Stimulated activated CD4-positive, alpha-beta T cell treated with anti-CD3 and anti-CD28 coated beads, Interleukin-15, amount 100 ng/mL, for 1 hour (primary cell): ENCODE results near the gene ZDHHC14.
"Not testable (repeated sequence)": the region's sequence is repeated elsewhere in the genome, so short reads cannot be mapped to it uniquely, and the experiment has no call there.

Experiments used
- DNase-seq, 2 donors: peaks; one replicate each; pipeline ENCODE4 v3.0.0-alpha.2; 2020; ENCODE audit warnings: low read depth in 1 of 2, low spot score in 1 of 2

ZDHHC14 gene

DNA sequence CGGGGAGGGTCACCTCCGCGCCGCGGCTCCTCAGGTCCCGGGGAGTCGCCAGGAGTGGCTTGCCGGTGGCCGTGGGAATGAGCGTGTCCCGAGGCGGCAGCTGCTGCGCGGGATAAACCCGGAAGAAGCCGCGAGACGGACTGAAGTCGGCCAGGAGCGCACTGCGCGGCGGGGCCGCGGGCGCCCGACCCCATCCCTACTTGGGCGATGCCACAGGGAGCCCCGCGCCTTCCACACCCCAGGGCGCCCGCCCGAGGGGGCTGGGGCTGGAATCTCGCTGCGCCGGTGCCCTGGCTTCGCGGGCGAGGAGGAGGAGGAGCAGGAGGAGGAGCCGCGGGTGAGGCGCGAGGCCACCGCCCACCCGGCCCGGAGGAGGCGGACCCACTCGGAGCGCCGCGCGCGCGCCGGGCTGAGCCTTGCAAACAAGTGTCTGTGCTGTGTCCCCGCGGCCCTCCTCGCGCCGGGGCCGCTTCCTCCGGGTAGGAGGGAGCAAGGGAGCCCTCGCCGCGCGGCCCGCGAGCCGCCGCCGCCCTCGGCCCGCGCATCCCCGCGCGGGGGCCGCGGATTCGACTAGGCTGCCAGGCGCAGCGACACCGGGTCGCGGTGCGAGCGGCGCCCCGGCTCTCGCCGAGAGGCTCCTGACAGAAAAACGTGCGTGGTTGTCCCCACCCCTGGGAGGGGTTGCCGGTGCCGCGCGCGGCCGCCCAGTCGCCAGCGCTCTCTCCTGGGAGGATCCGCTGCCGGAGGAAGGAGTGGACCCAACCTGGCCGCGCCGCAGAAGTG is at the start of gene ZDHHC14:
Gene ZDHHC14, plus strand, starts transcription at position 412 of the 783 bp plus-strand sequence.
- peak; percentile 74 to 86 for DNase-seq

DNA sequence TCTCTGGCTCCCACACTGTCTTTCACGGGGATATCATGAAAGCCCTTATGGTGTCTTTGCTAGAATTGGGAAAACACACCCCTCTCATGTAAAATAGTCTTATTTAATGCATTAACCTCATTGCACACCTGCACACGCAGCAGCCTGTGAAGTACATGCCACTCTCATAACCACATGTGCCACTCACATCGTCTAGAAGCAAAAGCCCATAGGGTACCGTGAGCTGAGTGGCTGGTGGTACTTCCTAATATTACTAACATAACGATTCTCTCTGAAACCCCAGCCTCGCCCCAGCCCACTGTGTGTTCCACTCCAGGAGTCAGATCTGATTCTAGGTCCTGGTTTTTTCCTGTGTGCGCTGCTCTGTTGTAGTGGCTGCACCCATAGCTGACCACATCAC is 48.2 kb upstream of the ZDHHC14 start:
- DNase-seq, result no peak

DNA sequence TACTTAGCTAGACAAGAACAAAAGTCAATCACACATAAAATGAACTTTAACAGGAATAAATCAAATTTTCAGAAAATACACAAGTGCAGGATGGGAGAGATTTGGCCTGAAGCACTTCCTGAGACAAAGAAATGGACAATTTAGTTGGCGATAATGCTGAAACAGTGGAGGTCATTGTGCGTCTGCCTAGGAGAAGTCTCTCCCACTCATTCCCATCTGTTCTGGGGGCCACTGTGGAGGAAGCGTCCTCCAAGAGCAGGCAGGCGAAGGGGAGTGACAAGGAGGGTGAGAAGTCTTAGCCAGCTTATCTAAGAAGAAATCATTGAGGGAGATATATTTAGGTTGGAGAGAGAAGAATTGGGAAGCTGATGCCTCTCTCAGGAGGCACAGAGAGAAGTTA is 47.5 kb upstream of the ZDHHC14 start:
- no peak for DNase-seq

DNA sequence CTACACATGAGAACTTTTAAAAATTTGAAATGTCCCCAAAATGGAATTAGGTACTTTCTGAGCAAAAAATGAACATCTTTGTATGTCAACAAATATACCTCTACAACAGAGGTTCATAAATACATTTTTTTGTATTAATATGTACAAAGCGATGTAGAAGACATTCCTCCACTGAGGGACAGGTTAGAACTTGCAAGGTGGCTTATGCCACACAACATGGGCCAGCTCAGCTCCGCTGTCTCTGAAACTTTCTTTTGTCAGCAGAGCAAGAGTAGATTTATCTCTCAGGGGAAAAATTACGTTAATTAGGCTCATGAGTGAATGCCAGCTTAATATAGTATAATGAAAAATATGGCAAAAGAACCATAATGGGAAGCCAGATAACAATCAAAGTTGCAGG is 47.0 kb upstream of the ZDHHC14 start:
- DNase-seq, result no peak

DNA sequence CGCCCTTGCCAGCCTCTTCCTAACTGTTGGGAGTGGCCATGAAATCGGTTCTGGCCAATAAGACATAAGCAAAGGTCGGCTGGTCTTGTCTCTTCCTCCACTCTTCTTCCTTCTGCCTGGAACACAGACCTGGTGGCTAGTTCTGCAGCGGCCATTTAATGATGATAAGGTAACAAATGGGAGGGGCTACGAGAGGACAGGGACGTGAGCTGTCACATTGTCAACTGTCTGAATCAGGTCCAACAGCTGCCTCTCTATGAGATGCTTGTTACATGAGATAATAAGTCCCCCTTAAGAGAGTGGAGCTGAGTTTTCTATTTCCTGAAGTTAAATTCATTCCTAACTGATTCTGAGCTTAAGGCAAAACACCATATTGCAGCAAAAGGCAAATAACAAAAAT is 45.2 kb upstream of the ZDHHC14 start:
- no peak for DNase-seq

DNA sequence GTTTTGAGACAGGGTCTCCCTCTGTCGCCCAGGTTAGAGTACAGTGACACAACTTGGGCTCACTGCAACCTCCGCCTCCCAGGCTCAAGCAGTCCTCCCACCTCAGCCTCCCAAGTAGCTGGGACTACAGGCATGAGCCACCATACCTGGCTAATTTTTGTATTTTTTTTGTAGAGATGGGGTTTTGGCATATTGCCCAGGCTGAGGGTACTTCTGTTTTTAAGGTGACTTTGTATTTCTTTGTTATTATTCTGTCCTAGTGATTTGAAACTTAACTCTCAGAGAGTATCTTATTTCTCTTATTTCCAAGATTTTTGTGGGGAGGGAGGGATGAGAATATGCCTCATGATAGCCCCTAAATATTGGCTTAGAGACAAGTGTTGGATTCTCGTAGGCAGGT is 43.7 kb upstream of the ZDHHC14 start:
- not testable (repeated sequence) for DNase-seq

DNA sequence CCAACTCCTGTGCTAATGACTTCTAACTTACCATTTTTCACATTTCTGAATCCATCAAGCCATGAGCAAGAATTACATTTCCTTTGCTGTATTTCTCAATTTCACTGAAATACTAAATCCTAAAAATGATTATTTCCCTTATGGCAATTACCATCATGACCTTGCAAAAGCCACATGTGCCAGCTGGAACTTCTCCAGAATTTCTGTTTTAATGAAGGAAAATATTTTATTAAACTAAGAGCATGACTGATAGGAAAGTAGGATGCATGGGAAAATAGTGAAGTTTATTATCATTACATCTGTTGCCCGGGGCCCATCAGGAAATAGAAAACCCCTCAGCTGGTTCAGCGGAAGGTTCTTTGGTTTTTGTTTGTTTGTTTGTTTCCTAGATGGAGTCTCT is 43.2 kb upstream of the ZDHHC14 start:
- no peak for DNase-seq

DNA sequence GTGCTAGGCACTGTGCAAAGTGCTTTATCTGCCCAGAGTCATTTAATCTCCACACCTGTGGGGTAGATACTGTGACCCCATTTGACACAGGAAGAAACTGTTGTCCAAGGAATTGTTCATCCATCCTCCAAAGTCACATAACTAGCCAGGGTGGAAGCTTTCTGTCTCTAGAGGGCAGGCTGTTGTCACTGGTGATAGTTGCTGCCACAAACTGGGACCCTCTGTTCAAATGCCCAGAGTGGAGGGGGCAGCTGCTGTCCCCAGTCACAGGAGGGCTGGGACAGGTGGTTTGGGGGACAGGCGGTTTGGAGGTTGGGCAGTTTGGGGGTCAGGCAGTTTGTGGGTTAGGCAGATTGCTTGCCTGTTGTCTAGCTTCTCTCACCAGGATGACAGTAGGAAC is 41.6 kb upstream of the ZDHHC14 start:
- DNase-seq, result no peak

DNA sequence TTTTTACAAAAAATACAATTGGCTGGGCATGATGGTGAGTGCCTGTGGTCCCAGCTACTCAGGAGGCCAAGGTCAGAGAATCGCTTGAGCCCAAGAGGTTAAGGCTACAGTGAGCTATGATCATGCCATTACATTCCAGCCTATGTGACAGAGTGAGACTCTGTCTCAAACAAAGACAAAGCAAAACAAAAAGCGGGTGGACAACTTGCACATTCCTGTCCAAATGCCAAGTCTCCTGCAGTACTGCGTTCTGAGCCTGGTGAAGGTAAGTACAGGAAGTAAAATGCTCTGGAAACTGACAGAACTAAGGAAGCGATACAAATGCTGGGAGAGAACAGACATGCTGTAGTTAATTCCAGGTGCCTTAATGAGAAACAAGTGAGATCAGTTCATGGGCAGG is 37.3 kb upstream of the ZDHHC14 start:
- DNase-seq, result no peak

DNA sequence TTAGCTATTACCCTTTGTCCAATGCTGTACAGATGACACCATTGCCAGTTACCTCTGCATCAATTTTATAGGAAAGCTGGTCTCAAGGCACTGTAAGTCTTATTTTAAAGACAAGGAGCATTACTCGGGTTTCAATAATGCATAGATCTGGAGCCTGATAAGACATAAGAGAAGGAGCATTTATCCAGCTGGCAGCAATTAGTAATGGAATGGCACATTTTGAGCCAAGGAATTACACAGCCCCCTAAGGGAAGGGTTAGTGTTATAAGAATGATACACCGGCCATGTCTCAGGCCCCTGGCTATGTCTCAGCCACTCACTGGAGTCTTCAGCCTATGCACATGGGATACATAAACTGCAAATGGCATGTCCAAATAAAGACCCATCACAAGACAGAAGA is 34.6 kb upstream of the ZDHHC14 start:
- no peak for DNase-seq

DNA sequence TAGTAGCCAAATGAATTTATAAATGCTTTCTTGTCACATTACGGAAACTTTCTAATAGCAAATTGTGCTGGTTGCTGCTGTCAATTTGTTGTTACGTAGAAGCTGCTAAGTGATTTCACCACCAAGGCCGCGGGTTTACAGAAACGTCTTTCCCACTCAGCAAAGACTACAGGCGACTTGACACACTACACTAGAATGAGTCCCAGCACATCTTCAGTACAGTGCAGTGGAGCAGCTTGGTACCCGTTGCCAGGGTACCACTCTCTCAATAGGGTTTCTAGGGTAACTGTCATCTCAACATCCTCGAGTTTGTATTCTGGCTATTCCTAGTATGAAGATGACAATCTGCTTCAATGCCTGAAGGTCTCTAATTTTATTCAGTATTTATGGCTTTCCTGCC is 22.7 kb upstream of the ZDHHC14 start:
- no peak for DNase-seq

DNA sequence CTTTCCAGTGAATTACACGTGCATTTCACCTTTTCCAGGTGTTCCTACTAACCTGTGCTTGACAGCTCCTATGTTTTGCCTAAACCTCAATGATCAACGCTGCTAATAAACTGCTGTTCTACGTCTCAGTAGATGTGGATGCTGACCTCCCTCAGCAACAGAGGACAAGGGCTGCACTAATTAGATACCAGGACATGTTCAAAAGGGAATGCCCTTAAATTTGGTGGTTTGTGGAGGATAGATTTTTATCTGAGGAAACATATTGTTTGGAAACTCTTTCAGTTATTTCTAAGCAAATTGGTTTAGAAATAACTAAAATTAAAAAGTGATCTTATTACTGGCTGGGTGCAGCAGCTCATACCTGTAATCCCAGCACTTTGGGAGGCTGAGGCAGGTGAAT is 19.1 kb upstream of the ZDHHC14 start:
- DNase-seq, result no peak

DNA sequence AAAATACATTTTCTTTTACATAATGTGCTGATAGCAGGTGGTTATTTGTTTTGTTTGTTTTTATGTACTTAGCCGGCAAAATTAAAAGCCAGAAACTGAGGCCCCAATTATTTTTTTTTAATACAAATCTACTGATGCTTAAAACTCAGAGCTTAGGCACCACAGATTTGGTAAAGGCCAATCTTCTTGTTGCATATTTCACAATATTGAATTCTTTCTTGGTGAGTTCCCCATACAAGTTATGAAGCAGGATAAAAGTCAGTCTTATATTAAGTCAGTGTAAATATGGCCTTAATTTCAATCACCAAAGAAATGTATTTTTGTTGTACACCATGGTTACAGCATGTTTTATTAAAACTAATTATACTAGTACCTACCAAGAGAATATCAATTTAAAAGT is 16.3 kb upstream of the ZDHHC14 start:
- DNase-seq, result no peak

DNA sequence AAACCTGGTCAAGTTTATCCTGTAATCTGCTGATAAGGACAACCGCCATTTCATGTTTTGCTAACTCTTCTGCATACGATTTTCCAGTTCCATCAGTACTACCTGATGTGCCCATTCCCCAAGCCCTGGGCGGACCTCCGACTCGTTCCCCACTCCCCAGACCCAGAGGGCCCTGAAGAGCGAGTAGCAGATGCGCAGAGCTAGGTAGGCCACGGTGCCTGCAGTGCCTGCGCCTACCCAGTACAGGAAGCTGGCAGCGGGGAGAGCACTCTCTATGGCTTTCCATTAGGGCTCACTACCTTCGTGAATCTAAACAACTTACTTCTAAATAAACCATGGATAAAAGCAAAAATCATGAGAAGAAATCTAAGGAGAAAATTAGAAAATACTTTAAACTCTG is 14.3 kb upstream of the ZDHHC14 start:
- no peak for DNase-seq

DNA sequence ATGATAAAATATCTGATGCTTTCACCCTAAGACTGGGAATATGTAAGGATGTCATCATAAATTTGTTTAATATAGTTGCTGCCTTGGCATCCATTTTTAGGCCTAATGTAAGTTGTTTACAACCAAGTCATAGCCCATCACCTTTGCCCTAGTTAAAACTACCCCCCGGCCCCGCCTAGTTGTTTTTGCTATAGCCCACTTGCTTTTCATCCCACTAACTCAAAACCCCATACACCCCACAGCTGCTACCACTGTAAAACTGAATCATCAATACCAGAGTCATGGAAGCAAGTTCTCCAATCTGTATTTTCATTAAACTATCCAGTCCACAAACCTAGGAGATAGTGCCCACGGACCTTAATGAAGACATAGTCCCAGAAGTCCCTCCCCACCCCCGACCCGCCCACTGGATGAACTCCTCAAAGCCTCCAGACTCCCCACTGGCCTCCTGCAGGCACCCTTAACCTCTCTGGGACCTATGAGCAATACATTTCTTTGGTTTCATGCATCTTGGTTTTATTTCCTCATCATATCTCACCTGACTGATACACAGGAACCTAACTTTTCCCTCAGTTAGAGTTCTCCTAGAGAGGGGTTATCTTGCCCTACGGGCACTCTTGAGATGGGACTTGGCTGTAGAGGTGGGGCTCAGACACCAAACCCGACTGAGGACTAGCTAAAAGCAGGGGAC is 12.5 kb upstream of the ZDHHC14 start:
- no peak for DNase-seq

DNA sequence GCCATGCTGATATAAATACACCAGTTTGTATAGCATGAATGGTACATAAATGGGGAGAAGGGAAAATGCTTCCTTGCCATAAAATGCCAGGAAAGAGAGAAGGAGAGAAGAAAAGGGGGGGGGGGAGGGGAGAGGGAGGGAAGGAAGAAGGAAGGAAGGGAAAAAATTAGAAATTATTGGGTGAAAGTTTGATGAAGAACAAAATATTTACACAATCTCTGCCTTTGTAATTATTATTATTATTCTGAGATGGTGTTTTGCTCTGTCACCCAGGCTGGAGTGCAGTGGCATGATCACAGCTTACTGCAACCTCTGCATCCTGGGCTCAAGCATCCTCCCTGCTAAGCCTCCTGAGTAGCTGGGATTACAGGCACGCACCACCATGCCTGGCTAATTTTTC is 10.2 kb upstream of the ZDHHC14 start:
- no peak for DNase-seq

DNA sequence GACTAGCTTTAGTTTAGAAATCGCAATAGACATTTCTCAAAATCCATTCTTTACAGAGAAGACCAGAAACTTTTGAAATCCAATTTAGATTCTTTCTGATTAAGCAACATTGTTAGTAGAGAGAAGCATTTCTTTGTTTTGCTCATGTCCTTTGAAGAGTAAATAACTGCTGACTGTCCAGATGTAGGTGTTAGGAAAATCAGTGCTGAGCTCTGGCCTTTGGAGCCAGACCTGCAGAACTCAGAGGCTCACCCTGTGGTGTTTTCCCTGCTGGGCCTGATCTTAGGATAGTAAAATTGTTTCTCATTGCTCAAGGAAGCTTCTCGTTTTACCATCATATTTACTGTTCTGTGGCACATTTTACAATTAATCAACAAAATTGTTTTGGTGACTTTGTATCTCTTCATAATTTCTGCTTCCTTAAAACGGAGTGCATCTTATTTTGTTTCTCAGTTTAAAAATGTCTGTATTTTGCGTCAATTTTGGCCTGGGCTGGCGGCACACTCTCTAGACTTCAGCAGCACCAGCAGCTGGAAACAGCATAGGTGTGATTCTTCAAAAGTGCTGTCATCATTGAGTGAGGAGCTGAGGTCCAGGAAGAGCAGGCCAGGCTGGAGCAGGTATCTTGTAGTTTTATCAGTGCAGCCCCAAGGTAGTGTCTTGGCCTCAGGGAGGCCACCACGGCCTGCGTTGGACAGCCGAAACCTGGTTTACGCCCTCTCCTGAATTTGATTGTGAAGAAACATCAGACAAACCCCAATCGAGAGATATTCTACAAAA is 8.3 kb upstream of the ZDHHC14 start:
- no peak for DNase-seq

DNA sequence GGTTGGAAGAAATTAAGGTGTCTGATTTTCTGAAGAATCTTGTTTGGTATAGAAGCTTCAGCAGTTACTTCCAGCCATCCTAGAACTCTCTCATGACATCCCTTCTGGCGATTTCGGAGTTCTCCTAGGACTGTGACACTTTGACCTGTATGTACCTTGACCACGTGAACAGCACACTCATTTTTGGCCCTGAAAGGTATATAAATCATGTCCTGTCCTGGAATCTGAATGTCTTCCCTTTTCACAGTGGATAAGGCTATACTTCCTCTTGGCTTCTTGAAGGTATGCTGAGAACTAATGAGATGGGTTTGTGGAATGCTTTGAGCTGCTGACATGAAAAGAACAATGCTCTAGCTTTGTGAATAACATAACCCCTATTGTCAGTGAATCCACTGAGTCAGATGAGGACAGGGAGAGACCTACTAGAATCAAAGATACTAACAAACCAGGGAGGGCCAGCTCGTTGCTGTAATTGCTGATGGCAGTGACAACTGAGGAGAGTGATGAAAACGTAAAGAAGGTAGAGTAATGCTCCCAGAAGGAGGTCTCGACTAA is 6.0 kb upstream of the ZDHHC14 start:
- DNase-seq, result no peak

DNA sequence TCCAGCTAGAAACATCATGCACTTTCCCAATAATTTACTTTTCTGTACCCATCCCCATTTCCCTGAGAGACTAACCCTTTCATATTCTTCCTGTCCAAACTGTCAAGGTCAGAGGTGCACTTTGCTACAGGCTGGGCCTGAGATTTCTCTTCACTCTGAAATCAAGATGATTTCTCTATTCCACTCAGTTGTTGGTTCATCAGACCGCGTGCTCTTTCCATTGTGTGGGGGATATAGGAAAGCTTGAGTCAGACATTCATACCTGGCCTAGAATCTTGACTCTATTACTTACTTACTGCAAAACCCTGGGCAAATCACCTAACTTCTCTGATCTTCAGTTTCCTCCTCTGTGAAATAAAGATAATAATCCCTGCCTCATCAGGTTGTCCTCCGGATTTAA is 4.7 kb upstream of the ZDHHC14 start:
- DNase-seq, result no peak

DNA sequence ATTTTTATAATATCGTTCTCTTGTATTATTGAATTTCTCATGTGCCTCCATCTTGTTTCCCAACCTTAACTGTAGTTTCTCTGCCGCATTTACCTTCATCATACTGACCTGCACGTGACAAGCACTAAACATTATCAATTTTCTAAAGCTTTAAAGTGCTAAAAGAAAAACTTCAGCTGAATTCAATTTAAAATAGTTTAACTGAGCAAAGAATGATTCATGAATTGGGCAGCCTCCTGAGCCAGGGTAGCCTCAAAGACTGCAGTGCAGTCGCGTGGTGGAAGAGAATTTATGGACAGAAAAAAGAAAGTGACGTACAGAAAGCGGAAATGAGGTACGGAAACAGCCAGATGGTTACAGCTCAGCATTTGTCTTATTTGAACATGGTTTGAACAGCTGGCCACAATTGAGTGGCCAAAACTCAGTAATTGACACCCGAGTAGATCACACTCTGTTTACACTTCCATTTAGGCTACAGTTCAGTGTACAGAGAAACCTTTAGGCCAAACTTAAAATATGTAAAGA is 4.2 kb upstream of the ZDHHC14 start:
- no peak for DNase-seq

DNA sequence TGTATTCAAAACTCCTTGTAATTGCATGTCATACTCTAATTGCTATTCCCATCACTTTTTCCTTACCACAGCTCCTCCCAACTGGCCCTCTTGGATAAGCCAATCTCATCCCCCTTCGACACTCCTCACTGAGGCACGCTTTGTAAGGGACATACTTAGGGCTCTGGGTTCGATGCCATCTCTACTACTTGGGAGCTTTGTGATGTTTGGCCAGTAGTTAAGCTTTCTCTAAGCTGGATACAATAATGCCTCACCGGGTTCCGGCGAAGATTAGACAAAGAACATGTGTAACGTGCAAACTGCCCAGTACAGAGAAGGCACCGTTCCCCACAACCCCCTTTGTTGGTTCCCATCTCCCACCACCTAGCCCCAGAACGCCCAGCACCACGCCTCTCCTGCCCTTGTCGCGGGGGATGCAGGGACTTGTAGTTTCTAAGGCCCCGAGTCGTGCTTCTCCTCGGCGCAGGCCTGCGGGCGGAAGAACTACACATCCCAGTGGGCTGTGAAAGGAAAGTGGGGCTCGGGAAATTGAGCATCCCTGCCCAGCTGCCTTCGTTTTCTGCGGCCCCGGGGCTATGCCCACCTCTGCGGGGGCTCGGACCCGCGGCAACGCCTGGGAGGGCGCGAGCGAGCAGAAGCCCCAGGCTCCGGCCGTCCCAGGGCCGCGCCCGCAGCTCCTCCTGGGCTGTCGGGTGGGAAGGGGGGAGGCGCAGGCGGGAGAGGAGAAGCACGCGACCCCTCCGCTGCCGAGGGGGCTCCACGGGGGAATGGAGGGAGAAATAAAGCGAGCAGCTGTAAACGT is 1.1 kb upstream of the ZDHHC14 start:
- peak; percentile 70 for DNase-seq
